CD4-positive, alpha-beta T cell (primary cell): ENCODE measurements around the gene ZFHX2. TPM values are rescaled to one million over a fixed set of nuclear protein-coding genes. Genes with fewer than 3 reads are reported as not detected.

Experiments
- ATAC-seq: fragments of 200-7000 bp; cut with Tn5 transposase; one replicate; pipeline ENCODE4 v1.10.0; 2022; ENCODE audit warnings: mild to moderate bottlenecking; ENCODE audit not compliant: poor library complexity
- CTCF ChIA-PET: fragments of 350-600 bp; sonication (Branson Sonifier 250); formaldehyde crosslinking; loops from one replicate; lab custom pipeline; 2021; ENCODE audit warnings: antibody characterized with exemption, inconsistent platforms; lab: Charles Lee
- POLR2A ChIA-PET: fragments of 350-600 bp; sonication (Branson Sonifier 250); formaldehyde crosslinking; loops from one replicate; lab custom pipeline; 2021; ENCODE audit warnings: antibody characterized with exemption, inconsistent platforms; lab: Charles Lee
- DNase-seq, 14 experiments: peaks; one replicate each; pipeline ENCODE4 v3.0.0-alpha.2; 2013 to 2020; ENCODE audit warnings: mixed read lengths in 2 of 14
- H3K27ac ChIP-seq, 2 donors: one replicate each; pipeline versions ENCODE4 v1.5.1 to v1.7.0; 2013; ENCODE audit warnings: low read length in 2 of 2, low read depth in 1 of 2, mild to moderate bottlenecking in 1 of 2
- H3K27me3 ChIP-seq, 2 experiments: 1 replicate in 1 of 2; 2 replicates in 1 of 2; pipeline versions ENCODE4 v1.6.1 to v1.7.0; 2013; ENCODE audit warnings: low read length in 2 of 2, control low read depth in 1 of 2, mild to moderate bottlenecking in 1 of 2, moderate library complexity in 1 of 2; ENCODE audit not compliant: insufficient read depth in 2 of 2, control insufficient read depth in 1 of 2
- H3K36me3 ChIP-seq: one replicate; pipeline ENCODE4 v1.6.1; 2013; ENCODE audit warnings: low read length, control low read depth; ENCODE audit not compliant: insufficient read depth
- H3K4me1 ChIP-seq: one replicate; pipeline ENCODE4 v1.6.1; 2013; ENCODE audit warnings: low read length, control low read depth; ENCODE audit not compliant: insufficient read depth
- H3K4me3 ChIP-seq: one replicate; pipeline ENCODE4 v1.5.1; 2013; ENCODE audit warnings: mild to moderate bottlenecking, low read length, moderate library complexity
- H3K9me3 ChIP-seq, 2 experiments: 1 replicate in 1 of 2; 2 replicates in 1 of 2; pipeline versions ENCODE4 v1.6.1 to v1.7.0; 2013; ENCODE audit warnings: low read length in 2 of 2, mild to moderate bottlenecking in 2 of 2, control low read depth in 1 of 2, moderate library complexity in 1 of 2; ENCODE audit not compliant: control insufficient read depth in 1 of 2, insufficient read depth in 1 of 2
- H3K27ac Mint-ChIP-seq: one replicate; pipeline ENCODE4 v1.8.0; 2020; ENCODE audit warnings: mixed read lengths
- H3K27me3 Mint-ChIP-seq: one replicate; pipeline ENCODE4 v1.8.0; 2021; ENCODE audit warnings: mixed read lengths
- H3K36me3 Mint-ChIP-seq: one replicate; pipeline ENCODE4 v1.8.0; 2021; ENCODE audit warnings: low read depth, mixed read lengths
- H3K4me1 Mint-ChIP-seq: one replicate; pipeline ENCODE4 v1.8.0; 2021; ENCODE audit warnings: low read depth, mixed read lengths
- H3K4me3 Mint-ChIP-seq: one replicate; pipeline ENCODE4 v1.8.0; 2020; ENCODE audit warnings: mild to moderate bottlenecking, mixed read lengths
- H3K9me3 Mint-ChIP-seq: one replicate; pipeline ENCODE4 v1.8.0; 2020; ENCODE audit warnings: mixed read lengths
- CTCF ChIP-seq: fragments of 200-600 bp; IDR thresholded peaks from one replicate; pipeline ENCODE4 v1.8.0; 2022; ENCODE audit warnings: antibody characterized with exemption, mild to moderate bottlenecking
- intact Hi-C, 2 experiments: fragments of 100-400 bp; cut with DNase I in 1 of 2; cut with micrococcal nuclease in 1 of 2; formaldehyde crosslinking; loops; one replicate each; pipeline versions ENCODE4 v1.15.1 to v1.9.0; 2023 to 2025; cut with DNase I, micrococcal nuclease
- total RNA-seq, 174 experiments: library from RNA in 2 of 174; stranded (reverse) in 2 of 174; gene quantifications; one replicate each; pipeline ENCODE4 v1.2.3 and lab custom pipeline; 2021 to 2026

The ZFHX2 gene
- total RNA-seq, 2 experiments from 2014 or later, result 0.19 to 0.22 TPM

DNA sequence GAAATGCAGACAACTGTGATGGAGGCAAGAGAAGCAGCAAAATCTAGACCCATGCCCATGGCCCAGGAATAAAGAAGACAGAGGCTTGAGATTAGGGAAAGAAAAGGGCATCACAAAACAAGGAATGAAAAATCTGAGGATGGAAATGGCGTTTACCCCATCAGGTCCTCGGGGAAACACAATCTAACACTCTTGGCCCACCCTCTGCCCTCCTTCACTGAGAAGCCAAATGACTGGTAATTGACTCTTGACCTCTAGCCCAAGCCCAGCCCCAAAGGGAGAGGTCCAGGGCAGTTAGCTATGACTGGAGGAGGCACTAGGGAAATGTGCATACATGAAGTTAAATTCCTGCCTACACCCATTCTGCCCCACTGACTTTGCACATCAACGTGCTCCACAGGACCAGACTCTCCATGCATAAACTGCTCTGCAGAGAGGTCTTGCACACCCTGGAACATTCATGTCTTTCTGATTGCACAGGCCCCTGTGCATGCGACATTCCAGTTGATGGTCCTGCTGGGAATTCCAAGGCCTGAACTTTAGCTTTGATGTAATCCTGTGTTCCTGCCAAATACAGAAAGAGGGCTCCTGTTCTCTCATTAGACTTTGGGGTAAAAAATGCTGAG is 5.7 kb downstream of the ZFHX2 start:
- no peaks in the 10 kb centered on the region for H3K36me3 Mint-ChIP-seq

GRCh38 chr14:23544511-23545447 is 6.8 kb downstream of the ZFHX2 start:
- H3K4me3 ChIP-seq, result no peak overlapping the region
- no peaks in the 10 kb centered on the region for H3K4me1 ChIP-seq
- ChIA-PET POLR2A (no interaction called here), CTCF (no interaction called here)
- H3K9me3 ChIP-seq, result no peaks in the 10 kb centered on the region
- Mint-ChIP-seq H3K4me1 (no peaks in the 10 kb centered on the region), H3K36me3 (no peaks in the 10 kb centered on the region), H3K9me3 (no peaks in the 10 kb centered on the region), H3K4me3 (no peak overlapping the region), H3K27ac (no peak overlapping the region), H3K27me3 (peaks cover 1% of the 10 kb centered on the region)
- no peak overlapping the region for H3K27ac ChIP-seq
- no peak for ATAC-seq
- no peaks in the 10 kb centered on the region for H3K36me3 ChIP-seq
- intact Hi-C loops, result loop anchor here in 1 of 2 experiments (5.0 kb wide), 1 partner anchor 217 kb away; no protein-coding TSS in a partner anchor
- TF ChIP-seq CTCF, result no peak
- peaks cover 0 to 4% of the 10 kb centered on the region in 2 experiments for H3K27me3 ChIP-seq
- no peak for DNase-seq

More for the DNA sequence above, 5.7 kb downstream of the ZFHX2 start:
- Mint-ChIP-seq H3K4me3 (no peak overlapping the region), H3K9me3 (no peaks in the 10 kb centered on the region), H3K27ac (no peak overlapping the region), H3K4me1 (no peaks in the 10 kb centered on the region), H3K27me3 (no peaks in the 10 kb centered on the region)
- peaks cover 10 to 15% of the 10 kb centered on the region in 2 experiments for H3K27me3 ChIP-seq
- intact Hi-C loops, result no loop called here
- no peak for ATAC-seq
- ChIA-PET POLR2A (no interaction called here), CTCF (no interaction called here)
- H3K9me3 ChIP-seq, result no peaks in the 10 kb centered on the region
- no peak for TF ChIP-seq CTCF
- H3K4me3 ChIP-seq, result no peak overlapping the region
- peaks cover 5% of the 10 kb centered on the region for H3K4me1 ChIP-seq
- no peaks in the 10 kb centered on the region for H3K36me3 ChIP-seq
- no peak overlapping the region for H3K27ac ChIP-seq
- no peak for DNase-seq

- no peak overlapping the region for H3K4me3 ChIP-seq
- ATAC-seq (no peak), DNase-seq (no peak)
- no peak for TF ChIP-seq CTCF
- no peak overlapping the region for H3K27ac Mint-ChIP-seq
- no peaks in the 10 kb centered on the region for H3K36me3 ChIP-seq
- ChIA-PET CTCF (interaction anchor here (0.8 kb wide), 1 partner anchor 16 kb away, joined by 3 read pairs; no protein-coding TSS in a partner anchor), POLR2A (no interaction called here)
- H3K27me3 Mint-ChIP-seq, result peaks cover 5% of the 10 kb centered on the region
- H3K9me3 ChIP-seq, result no peaks in the 10 kb centered on the region
- H3K27ac ChIP-seq, result no peak overlapping the region
- H3K4me3 Mint-ChIP-seq, result no peak overlapping the region
- no peaks in the 10 kb centered on the region for H3K27me3 ChIP-seq
- H3K36me3 Mint-ChIP-seq, result no peaks in the 10 kb centered on the region
- intact Hi-C loops, result loop anchor here in 1 of 2 experiments (5.0 kb wide), 1 partner anchor 216 kb away; no protein-coding TSS in a partner anchor
- no peaks in the 10 kb centered on the region for H3K4me1 Mint-ChIP-seq
- H3K9me3 Mint-ChIP-seq, result no peaks in the 10 kb centered on the region
- peaks cover 4% of the 10 kb centered on the region for H3K4me1 ChIP-seq
Measured at GRCh38 chr14:23543403-23543802, 8.2 kb downstream of the ZFHX2 start.
